Activated T-helper 9 cell treated with anti-CD3 and anti-CD28 coated beads, Interleukin-2, amount 50 U/mL, for 16 hours (primary cell): Measurements from ENCODE around the gene MGAT3.
"Not testable (repeated sequence)": the region's sequence is repeated elsewhere in the genome, so short reads cannot be mapped to it uniquely, and the experiment has no call there.

ENCODE experiments used
- DNase-seq: peaks from one replicate; pipeline ENCODE4 v3.0.0-alpha.2; 2020; ENCODE audit warnings: low read depth

Gene MGAT3, protein sequence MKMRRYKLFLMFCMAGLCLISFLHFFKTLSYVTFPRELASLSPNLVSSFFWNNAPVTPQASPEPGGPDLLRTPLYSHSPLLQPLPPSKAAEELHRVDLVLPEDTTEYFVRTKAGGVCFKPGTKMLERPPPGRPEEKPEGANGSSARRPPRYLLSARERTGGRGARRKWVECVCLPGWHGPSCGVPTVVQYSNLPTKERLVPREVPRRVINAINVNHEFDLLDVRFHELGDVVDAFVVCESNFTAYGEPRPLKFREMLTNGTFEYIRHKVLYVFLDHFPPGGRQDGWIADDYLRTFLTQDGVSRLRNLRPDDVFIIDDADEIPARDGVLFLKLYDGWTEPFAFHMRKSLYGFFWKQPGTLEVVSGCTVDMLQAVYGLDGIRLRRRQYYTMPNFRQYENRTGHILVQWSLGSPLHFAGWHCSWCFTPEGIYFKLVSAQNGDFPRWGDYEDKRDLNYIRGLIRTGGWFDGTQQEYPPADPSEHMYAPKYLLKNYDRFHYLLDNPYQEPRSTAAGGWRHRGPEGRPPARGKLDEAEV

DNA sequence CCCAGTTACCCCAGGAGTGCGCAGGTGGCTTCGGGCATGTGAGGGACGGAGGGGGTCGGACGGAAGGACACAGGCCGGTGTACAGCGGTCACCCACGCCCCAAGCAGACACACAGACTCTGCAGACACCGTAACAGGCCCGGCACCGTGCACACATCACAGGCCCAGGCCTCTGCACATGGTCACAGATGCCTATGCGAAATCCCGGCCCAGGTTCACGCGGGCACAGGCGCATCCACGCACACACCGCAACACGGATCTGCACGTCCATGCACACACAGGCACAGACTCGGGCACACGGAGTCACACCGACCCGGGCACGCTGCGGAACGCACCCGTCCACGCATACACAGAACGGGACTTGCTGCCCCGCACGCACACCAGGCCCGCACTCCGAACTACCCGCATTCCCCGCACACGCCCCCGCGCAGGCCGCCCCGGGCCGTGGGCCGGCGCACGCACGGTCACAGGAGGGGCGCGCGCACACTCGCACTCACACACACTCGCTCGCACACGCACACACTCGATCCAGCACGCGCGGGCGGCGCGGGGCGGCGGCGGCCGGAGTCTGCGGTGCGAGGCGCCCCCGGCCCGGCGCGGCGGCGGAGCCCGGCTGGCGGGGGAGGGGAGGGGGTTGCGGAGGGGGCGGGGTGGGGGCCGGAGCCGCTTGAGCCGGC lies at the start of gene MGAT3:
TSS of gene MGAT3 (plus strand) at position 491 of the 676 bp plus-strand sequence. CDS start 30,336 bp downstream, outside the sequence.
- DNase-seq = no peak

DNA sequence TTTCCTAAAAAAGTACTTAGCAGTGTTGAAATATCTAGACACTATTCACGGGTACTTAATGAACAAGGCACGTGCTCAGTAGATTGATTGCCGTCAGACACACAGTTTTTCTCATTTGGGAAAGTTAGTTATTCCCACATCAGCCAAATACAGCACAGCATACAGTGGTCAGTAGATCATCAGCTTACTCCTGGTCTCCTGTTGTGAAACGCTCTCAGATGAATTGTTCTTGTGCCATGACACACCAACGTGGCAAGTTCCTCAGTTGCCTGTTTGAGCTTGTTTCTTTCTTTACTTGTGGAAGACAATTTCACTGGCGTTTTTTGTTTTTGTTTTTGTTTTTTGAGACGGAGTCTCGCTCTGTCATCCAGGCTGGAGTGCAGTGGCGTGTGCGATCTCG lies 48.6 kb upstream of the MGAT3 start:
- no peak for DNase-seq

DNA sequence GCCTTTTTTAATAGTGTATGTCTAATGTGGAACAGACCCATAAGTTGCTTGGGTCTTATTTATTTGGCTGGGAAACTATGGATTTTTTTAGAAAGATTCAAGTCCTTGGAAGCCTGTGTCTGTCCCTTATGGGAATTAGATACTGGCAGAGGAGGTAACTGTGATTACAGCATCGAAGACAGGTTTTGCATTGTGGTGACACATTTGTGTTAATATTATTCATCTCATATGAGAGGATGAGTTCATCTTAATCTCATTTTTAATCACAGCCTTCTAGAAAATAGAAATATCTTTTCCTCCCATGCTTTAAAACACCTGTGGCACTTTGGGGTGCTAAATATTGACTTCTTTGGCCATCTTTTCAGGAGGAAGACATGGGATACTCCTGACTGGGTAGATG lies 48.0 kb upstream of the MGAT3 start:
- DNase-seq = no peak

GRCh38 chr22:39409516-39410029 lies 47.2 kb upstream of the MGAT3 start:
- DNase-seq = no peak

GRCh38 chr22:39410264-39410663 lies 46.5 kb upstream of the MGAT3 start:
- DNase-seq = no peak

- DNase-seq = not testable (repeated sequence)
Measured at GRCh38 chr22:39411828-39412365, 44.9 kb upstream of the MGAT3 start.

GRCh38 chr22:39413204-39413603 lies 43.6 kb upstream of the MGAT3 start:
- not testable (repeated sequence) for DNase-seq

- DNase-seq = no peak
Measured at GRCh38 chr22:39414377-39414776, 42.4 kb upstream of the MGAT3 start.

- DNase-seq = no peak
Measured at GRCh38 chr22:39414886-39415285, 41.9 kb upstream of the MGAT3 start.

DNA sequence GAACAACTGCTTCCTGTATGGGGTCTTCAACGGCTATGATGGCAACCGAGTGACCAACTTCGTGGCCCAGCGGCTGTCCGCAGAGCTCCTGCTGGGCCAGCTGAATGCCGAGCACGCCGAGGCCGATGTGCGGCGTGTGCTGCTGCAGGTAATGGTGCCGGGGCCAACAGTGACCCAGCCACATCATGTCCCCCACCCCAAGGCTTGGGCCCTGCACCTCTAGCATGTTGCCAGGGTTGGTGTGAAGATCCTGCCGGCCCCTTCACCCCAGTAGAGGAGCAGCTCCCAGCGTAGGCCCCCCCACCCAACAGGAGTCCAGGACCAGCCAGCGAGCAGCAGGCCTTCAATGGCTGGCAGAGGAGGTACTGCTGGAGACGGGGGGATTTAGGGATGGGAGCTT lies 41.3 kb upstream of the MGAT3 start:
- DNase-seq = no peak

- DNase-seq = no peak
Measured at GRCh38 chr22:39416319-39416718, 40.5 kb upstream of the MGAT3 start.

DNA sequence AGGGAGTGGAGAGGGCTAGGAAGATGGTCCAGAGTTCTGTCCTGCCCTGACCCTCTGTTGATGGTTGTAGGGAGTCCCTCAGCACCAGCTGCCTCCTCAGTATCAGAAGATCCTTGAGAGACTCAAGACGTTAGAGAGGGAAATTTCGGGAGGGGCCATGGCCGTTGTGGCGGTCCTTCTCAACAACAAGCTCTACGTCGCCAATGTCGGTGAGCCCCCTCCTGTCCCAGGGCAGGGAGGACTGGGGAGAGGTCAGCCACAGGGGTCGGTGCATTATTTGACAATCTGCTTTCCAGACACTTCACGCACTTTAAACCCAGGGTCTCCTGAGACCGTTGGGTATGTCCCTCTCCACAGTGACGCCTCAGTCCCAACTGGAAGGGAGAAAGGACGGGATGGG lies 39.2 kb upstream of the MGAT3 start:
- no peak for DNase-seq

GRCh38 chr22:39418696-39419095 lies 38.1 kb upstream of the MGAT3 start:
- DNase-seq = no peak

GRCh38 chr22:39419096-39419495 lies 37.7 kb upstream of the MGAT3 start:
- no peak for DNase-seq

- no peak for DNase-seq
Measured at GRCh38 chr22:39419911-39420310, 36.9 kb upstream of the MGAT3 start.

GRCh38 chr22:39421691-39422090 lies 35.1 kb upstream of the MGAT3 start:
- DNase-seq = no peak

DNA sequence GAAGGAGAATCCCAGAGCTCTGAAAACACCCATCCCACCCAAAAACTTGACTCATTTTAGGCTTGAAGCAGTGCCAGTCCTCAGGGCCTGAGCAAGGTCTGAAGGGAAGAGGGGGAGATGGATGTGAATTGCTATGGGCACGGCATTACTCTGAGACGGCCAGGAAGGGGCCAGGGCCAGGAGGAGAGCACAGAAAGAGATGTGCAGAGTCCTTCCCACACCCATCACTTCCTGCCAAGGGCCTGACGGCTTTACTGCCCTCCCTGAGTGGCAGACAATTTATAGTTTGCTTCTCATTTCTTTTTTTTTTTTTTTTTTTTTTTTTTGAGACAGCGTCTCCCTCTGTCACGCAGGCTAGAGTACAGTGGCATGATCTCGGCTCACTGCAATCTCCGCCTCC lies 34.7 kb upstream of the MGAT3 start:
- DNase-seq = no peak

DNA sequence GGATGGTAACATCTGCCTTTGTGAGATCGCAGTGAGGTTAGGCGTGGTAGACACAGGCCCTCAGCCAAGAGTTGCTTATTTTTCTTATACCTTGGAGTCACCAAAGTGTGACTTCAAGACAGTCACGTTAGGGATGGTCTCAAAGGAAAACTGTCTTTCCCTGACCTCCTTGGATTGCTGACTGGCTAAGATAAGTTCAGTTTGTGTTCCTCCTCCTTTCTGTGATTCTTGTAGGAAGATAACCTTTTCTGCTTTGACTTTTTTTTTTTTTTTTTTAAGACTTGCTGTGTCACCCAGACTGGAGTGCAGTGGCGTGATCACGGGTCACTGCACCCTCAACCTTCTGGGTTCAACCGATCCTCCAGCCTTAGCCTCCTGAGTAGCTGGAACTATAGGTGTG lies 34.1 kb upstream of the MGAT3 start:
- DNase-seq = no peak

- DNase-seq = no peak
Measured at GRCh38 chr22:39423976-39424375, 32.8 kb upstream of the MGAT3 start.

DNA sequence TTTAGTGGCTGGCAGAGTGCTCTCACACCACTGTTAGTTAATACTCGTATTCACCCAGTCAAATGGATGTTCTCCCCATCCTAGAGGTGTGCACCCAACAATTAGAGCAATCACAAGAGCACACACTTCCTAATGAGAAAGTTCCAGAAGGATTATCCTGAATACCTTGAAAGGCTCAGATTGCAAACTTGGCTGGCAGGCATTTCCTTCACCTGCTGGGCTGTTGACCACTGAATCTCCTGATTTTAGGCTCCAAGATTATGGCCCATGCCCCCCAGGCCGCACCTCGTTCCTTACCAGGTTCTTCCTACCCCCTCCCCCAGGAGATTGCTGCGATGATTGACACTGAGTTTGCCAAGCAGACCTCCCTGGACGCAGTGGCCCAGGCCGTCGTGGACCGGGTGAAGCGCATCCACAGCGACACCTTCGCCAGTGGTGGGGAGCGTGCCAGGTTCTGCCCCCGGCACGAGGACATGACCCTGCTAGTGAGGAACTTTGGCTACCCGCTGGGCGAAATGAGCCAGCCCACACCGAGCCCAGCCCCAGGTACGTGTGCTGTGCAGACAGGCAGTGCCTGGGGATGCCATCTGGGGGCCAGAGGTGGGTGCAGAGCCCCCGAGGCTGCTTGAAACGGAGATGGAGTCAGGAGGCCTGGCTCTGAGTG lies 30.3 kb upstream of the MGAT3 start:
- no peak for DNase-seq

GRCh38 chr22:39427751-39428596 lies 28.8 kb upstream of the MGAT3 start:
- no peak for DNase-seq
